Myocyte (in vitro differentiated cells): ENCODE measurements around the gene ATP2B2. TPM values are rescaled to one million over a fixed set of nuclear protein-coding genes. Genes with fewer than 3 reads are reported as not detected.

Source experiments
- DNase-seq: peaks from one replicate; pipeline ENCODE4 v3.0.0-alpha.2; 2012; ENCODE audit warnings: low read depth
- total RNA-seq: library from RNA; depleted of rRNA; stranded (reverse); fragments of >200 nt; gene quantifications from 2 replicates; pipeline ENCODE4 v1.2.3, GENCODE V29; 2014

The ATP2B2 gene
- total RNA-seq, 1 donor from 2014 or later: 0.24 TPM

DNA sequence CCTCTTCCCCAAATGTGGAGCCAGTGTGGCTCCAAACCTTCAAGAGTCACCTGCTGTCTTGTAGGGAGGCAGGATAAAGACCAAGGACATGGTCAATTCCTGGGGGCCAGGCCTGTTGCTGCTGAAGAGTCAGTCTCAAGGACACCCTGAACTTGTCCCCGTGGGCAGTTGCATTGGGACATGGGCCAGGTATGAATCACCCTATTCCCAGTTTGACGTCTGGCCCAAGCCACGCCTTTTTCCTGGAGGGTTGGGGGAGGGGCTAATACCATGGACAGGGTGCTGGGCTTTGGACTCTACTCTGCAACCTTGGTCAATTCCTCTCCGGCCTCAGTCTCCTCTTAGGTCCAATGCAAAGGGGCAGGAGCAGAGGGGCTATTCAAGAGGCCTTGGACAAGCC, 10.4 kb downstream of the ATP2B2 start:
- DNase-seq: peak; percentile 39

DNA sequence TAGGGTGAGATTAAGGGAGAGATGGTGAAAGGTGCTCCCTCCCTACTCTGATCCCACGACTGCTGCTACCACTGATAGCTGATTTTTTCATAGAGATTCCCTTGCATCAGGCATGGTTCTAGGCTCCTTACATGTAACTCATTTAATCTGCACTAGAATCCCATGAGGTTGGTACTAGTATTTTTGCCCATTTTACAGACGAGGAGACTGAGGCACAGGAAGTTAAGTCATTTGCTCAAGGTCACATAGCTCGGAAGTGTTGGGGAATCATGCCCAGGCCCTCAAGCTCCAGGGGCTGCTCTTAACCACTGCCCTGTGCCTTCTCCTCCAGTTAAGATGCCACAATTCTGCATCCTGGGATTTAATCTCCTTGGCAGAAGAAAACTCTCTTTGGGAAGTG, 11.2 kb downstream of the ATP2B2 start:
- DNase-seq: no peak

DNA sequence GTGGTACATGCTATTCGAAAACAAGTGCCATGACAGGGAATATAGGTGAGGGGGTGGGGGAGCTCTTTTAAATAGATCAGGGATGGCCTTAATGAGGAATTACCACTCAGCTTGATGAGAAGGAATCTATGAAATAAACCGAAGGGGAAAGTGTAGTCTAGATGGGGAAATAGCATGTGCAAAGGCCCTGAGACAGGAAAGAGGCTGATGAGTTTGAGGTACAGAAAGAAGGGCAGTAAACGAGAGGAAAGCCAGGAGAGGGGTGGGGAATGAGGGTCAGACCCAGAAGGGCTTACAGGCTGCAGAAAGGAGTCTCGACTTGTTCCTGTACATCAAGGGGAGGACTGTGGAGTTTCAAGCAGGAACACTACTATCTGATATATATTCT, 12.2 kb downstream of the ATP2B2 start:
- DNase-seq: no peak

DNA sequence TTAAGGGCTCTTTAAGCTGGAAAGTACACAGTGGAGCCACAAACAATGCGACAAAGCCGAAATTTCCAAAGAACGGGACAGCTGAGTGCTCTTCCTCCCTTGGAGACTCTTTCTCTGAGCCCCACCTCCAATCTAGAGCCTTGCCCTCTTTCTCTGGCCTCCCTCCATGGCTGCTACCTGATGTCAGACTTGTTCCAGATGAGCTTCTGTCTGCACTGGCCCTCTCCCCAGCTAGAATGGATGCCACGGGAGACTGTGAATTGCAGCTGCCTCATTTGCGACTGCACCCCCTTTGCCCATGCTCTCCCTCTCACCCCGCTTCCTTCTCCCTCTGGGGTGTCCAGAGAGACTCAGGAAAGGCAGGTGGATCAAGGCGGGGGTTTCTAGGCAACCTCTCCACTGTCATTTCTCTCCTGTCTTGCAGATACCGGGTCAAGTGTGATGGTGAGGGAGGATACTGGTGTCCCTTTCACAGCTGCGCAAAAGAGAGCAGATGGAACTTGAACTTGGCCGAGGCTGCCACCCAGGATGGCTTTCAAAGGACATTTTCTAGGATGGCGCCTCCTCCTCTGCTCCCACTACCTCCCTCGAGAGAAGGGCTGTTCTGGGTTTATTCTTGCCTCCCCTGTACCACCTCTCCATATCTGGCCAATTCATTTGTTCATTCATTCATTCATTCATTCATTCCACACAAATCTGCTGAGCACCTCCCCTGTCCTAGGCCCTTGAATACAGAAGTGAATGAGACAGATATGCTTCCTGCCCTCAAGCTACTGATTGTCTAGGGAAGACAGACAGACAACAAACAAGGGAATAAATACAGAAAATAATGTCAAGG, 12.8 kb downstream of the ATP2B2 start:
- no peak for DNase-seq

DNA sequence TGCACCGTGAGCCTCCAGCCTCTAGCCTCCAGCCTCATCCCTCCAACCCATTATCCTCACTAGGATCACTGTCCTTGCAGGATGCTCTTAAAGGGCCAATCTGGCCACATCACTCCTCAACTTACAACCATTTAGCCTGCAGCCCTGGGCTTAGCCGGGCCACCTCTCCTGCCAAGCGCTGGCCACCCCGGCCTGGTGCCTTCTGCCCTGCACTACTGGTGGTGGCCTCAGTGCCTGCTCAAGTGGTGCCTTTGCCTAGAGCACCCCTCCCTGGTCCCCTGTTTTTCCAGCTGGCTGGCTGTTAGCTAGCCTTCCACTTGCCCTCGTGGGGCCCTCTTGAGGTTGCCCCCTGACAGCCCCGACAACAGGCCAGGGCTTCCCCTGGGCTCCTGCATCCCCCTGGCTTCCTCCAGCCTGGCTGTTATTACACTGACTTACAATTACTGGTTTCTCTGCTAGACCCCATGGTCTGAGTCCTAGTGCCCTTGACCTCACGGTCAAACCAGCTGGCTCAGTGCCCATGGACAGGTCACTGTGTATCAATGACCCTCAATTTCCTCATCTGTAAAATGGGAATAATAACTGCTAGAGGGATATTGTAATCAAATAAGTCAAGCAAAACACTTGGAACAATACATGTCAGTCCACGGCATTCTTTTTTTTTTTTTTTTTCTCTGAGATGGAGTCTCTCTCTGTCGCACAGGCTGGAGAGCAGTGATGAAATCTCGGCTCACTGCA, 15.5 kb downstream of the ATP2B2 start:
- DNase-seq: no peak

DNA sequence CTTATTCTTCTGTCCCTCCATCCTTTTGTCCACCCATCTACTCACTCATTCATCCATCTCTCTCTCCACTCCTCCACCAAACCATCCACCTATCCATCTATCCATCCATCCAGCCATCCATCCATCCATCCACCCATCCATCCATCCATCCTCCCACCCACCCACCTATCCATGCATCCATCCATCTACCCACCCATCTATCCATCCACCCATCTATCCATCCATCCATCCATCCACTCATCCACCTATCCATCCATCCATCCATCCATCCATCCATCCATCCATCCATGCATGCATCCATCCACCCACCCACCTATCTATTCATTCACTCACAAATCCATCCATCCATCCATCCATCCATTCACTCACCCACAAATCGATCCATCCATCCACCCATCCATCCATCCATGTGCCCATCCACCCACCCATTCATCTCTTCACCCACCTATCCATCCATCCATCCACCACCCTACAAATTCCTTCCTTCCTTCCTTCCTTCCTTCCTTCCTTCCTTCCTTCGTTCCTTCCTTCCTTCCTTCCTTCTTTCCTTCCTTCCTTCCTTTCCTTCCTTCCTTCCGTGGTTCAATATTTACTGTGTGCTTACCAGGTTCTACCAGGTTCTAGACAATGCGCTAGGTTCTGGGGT, 17.3 kb downstream of the ATP2B2 start:
- no peak for DNase-seq

DNA sequence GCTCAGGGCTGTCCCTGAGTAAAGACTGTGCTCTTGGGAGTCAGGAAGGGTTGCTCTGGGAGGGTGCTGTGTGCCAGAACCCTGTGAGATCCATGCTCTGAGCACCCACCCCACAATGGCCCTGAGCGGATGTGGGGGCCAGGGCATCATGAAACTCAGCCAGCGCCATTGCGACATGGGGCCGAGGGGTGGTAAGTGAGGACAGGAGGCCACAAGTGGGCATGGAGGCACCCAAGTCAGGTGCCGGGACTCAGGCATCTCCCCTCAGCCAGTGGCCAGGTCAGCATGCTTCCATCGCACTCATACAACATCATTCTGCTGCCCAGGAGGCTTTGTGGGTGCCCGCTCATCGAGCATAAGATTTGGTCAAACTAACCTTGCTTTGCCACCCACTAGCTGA, 19.6 kb downstream of the ATP2B2 start:
- DNase-seq: no peak

DNA sequence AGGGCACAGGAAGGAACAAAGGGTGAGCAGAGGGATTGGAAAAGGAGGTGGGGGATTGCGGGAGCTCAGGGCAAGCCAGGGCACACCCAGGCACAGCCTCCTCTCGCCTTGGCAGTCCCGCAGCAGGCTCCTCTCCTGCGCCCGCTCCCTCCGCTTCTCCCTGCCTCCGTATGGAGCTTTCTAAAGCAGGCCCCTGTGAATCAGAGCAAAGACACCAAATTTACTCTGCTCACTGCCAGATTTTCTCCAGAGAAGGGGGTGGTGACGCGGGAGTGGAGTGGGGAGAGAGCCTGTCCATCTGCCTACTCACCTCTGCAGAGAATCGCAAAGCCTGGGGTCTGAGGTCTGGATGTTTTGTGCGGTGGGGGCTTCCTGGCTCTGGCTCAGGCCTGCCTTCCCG, 20.0 kb downstream of the ATP2B2 start:
- no peak for DNase-seq

DNA sequence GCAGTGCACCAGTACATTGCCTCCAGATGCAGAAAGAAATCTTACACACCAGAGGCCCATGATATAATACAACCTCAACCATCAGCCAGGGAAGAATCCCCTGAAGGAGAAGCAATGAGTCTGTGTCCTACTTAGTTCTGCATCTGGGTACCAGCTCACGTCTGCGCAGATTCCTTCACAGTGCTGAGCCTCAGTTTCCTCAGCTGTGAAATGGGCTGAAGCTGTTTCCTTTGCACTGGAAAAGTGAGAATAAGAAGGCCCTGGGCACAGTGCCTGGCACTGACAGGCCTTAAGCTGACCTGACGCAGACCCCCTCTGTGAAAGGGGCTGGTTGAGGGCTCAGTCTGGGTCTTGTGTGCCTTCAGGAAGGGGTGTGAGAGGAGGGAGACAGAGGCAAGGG, 20.7 kb downstream of the ATP2B2 start:
- no peak for DNase-seq

DNA sequence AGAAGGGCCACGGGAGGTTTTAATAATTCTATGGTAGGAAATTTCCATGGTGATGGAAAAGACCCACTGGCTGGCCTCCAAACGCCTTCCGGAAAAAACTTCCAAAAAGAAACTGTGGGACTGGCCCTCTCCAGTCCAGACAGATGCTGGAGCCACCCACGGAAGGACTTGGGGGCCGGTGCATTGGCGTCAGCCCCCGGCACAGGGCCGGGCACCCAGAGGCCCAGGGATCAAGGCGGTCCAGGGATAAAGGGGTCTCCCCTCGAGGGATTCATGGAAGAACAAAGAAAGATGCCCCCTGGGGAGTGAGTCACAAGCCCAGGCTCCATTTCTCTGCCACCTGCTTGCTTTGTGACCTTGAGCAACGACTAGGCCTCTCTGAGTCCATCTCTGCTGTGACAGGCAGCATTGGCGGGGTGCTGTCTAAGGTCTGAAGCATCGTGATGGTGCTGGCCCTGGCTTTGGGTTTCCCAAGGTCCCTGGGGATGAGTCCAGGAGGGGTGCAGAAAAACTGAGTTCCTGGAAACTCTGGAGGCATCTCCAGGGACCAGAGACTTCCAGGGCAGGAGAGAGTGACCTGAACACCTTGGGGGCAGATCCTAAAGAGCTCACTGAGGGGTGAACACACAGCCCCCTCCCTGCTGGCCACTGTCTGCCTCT, 21.6 kb downstream of the ATP2B2 start:
- DNase-seq: no peak

DNA sequence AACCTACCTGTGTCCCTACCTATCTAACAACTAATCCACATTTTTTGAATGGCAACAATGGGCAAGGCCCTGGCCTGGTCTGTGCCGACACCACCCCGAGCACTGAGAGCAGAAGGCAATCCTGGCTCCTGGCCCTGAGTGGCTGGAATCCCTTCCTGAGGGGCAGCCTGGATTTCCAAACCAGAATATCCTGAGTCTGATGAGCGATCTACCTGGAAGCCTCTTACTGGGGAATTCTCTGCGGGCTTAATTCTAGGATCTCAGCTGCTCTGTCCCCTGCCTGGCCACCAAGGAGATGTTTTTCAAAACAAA, 22.1 kb downstream of the ATP2B2 start:
- no peak for DNase-seq

DNA sequence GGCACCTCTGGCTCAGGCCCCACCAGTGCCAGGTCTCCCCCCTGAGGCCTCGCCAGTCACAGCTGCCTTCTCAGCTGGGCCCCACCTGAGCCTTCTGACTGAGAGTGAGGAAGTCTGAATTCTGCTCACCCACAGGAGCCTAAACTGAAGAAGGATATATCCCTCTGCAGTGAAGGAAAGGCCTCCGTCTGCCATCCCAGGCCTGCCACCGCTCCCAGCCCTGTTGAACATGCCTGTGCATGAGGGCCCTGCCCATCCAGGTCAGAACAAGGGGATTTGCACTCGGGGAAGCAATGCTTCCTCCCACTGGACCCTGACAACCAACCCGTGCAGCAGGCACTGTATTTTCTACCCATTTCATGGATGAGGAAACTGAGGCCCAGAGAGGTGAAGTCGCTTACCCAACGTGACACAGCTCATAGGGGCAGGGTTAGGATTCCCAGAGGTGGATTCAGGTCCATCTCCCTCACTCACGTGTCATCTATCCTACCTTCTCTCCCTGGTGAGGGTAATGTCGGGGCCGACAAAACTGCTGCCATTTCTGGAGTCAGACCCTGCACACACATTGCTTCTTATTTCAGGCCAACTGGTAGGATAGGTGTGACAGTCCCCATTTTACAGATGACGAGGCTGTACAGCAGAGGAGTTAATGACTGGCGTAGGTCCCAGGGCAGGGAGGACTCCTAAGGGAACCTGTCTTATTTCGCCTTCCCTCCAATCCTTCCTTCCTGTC, 22.6 kb downstream of the ATP2B2 start:
- no peak for DNase-seq

DNA sequence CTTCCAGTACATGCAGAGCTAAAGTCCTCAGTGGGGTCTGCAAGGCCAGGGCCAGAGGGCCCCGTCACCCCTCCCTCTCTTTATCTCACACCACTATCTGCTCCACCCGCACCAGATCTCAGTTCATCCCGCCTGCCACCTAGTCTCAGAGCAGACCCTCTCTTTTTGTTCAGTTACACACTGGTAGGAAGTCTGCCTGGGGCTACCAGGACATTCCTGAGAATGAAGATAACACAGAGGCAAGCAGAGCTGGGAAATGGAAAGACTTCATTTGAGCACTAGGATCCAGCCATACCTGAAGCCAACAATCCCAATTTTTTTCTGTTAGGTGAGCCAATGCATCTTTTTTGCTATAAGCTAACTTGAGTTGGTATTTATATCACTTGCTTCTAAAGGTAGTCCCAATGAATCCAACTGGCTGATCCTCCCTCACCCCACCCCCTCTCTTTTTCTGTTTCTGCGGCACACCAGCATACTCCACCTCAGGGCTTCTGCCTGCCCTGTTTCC, 24.5 kb downstream of the ATP2B2 start:
- no peak for DNase-seq

DNA sequence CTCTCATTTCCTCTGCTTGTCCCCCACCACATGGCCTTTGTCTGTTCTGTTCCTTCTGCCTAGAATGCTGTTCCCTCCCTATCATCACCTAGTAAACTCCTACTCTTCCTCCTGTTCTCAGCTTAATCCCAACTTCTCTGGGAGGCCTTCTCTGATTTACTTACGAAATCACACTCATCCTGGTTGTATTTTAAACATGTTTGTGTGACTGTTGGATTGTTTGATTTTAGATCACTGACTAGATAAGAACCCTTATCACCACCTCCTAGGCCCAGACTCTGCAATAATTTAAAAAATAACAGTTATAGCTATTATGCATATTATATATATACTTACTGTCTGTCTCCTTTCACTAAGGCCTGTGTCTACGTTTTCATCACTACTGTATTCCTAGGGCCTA, 26.1 kb downstream of the ATP2B2 start:
- no peak for DNase-seq

DNA sequence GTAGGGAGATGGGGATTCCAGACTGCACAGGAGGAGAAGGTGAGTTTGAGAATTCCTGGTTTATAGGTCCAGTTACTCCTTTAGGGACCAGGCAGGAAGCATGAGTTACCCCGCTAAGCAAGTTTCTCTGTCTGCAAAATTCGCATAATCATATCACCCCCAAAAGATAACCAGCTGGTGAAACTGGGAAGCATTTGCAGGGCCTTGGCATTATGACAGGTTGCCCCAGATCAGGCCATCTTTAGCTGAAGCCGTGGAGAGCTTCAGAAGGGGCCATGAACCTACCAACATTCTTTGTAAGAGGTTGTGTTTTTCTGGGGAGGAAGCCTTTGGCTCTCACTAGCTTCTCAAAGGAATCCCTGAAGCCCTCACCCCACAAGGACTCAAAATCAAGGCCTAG, 29.4 kb downstream of the ATP2B2 start:
- no peak for DNase-seq

DNA sequence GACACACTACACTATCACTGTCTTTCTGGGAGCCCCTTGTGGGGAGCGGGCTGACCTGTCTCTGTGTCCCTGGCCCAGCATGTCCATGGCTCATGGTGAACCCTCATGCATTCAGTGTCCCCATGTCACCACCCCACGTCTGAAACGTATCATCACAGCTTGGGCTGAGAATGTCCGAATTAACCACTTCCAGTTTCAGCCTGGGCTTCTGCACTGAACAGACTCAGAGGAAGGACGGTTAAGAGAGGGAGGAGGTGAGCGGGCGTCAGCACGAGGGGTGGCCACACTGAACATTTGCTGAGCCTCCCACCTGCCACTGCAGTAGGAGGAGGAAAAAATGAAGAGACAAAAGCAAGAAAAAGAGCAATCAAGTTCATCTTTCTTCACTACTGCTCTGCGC, 30.5 kb downstream of the ATP2B2 start:
- DNase-seq: no peak

DNA sequence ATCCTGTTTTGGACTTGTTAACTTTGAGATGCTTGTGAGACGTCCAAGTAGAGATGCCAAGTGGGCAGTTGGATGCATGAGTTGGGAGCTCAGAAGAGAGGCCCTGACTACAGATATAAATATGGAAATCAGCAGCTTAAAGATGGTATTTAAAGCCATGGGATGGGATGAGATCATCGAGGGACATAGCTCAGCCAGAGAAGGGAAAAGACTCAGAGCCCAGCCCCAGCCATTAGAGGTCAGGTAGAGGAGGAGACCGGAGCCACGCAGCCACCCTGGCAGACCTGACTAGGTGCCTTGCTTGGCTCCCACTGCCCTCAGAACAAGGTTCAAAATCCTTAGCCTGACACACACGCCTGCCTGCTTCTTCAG, 31.1 kb downstream of the ATP2B2 start:
- no peak for DNase-seq

DNA sequence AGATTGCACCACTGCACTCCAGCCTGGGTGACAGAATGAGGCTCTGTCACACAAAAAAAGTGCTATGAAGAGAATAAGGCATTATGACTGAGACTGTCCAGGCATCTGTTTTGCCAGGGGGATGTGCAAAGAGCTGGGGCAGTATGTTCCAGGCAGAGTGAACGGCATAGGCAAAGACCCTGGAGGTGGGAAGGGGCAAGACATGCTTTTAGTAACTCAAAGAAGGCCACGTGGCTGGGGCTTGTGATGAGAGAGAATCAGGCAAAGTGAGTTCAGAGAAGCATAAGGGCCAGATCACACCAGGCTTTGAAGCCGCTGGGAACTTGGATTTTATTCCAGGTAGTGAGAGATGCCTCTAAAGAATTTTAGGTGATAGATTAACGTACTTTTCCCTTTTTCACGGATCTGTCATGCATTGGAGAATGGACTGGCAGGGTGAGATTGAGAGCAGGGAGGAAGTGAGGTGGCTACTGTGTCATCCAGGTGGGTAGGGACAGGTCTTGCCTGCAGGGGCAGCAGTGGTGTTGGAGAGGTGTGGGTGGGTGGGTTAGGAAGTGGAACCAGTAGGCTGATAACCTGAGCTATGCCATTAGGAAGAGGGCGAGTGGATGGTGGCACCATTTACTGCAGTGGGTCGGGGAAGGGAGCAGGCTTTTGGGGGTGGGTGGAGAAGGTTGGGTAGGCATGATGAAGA, 31.7 kb downstream of the ATP2B2 start:
- DNase-seq: no peak

DNA sequence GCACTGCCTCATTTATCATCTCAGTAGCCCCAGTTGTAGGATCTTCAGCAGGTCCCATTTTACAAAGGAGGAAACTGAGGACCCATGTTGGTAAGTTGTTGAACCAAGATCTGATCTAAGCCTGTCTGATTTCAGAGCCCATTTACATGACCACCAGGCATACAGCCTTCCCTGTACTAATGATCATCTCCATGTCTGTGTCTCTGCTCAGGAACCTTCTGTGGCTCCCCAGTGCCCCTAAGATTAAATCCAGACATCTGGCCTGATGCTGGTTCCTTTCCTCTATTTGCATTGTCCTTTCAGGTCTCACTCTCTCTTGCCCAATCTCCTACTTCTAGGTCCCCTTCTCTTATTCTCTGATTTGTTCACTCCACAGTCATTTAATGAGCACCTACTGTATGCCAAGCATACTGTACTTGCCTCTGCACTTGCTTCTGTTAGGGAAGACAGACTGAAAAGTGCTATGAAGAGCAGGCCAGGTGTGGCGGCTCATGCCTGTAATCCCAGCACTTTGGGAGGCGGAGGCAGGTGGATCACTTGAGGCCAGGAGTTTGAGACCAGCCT, 32.4 kb downstream of the ATP2B2 start:
- no peak for DNase-seq

DNA sequence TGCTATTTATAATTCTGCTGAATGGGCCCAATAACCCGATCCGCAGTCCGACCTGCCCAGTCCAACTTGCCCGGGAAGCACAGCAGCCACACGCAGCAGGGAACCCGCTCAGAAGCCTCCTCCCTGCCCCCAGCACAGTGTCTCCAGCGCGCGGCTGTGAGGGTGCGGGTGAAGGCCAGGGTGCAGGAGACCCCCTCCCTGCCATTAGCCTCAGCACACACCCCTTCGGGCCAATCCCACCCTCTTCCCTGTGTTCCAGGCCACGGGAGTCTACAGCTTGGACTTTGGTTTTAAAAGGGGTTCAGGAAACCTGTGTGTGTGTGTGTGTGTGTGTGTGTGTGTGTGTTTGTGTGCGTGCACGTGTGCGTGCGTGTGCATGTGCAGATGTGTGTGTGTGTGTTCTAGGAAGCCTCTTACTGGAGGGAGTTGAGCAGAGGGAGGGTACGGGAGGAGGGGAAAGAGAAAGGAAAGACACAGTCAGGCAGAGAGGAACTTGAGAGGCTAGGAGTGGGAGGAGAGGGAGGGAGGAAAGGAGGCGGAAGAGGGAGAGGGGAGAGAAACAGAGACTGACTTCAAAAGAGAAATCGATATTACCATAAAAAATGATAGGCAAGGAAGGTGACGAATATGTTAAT, 34.2 kb downstream of the ATP2B2 start:
- no peak for DNase-seq
